Neural cell (in vitro differentiated cells): ENCODE results near the gene BCL2. TPM values are rescaled to one million over a fixed set of nuclear protein-coding genes. Genes with fewer than 3 reads are reported as not detected.

ENCODE experiments used
- H2AFZ ChIP-seq: fragments of 200-600, 300-800 bp; sonication (generic), shearing (Covaris generic); 2 replicates; pipeline ENCODE4 v1.6.0; 2014; ENCODE audit warnings: low read depth, mild to moderate bottlenecking, antibody characterized with exemption, low read length, moderate library complexity
- H3F3A ChIP-seq: fragments of 200-600 bp; shearing (Covaris generic); 2 replicates; pipeline ENCODE4 v1.6.1; 2016; ENCODE audit warnings: mild to moderate bottlenecking, moderate library complexity, mixed read lengths, antibody characterized with exemption, low read length; ENCODE audit not compliant: insufficient read depth, poor library complexity, severe bottlenecking
- H3K27ac ChIP-seq: fragments of 200-600, 300-800 bp; sonication (generic), shearing (Covaris generic); 2 replicates; pipeline ENCODE4 v1.5.1; 2014; ENCODE audit warnings: mild to moderate bottlenecking, low read length, moderate library complexity
- H3K27me3 ChIP-seq: fragments of 300-800, 200-600 bp; sonication (generic), shearing (Covaris generic); 2 replicates; pipeline ENCODE4 v1.6.0; 2014; ENCODE audit warnings: mild to moderate bottlenecking, low read depth, low read length, moderate library complexity; ENCODE audit not compliant: insufficient read depth
- H3K36me3 ChIP-seq: fragments of 300-800, 200-600 bp; sonication (generic), shearing (Covaris generic); 2 replicates; pipeline ENCODE4 v1.5.1; 2014; ENCODE audit warnings: mild to moderate bottlenecking, antibody characterized with exemption, low read length, moderate library complexity; ENCODE audit not compliant: insufficient read depth
- H3K4me2 ChIP-seq: fragments of 300-800, 200-600 bp; sonication (generic), shearing (Covaris generic); 2 replicates; pipeline ENCODE4 v1.6.0; 2014; ENCODE audit warnings: mild to moderate bottlenecking, low read length
- H3K4me3 ChIP-seq: fragments of 300-800, 200-600 bp; sonication (generic), shearing (Covaris generic); 2 replicates; pipeline ENCODE4 v1.5.1; 2014; ENCODE audit warnings: mild to moderate bottlenecking, low read length, moderate library complexity
- H3K79me2 ChIP-seq: fragments of 200-600 bp; shearing (Covaris generic); replicated peaks from 2 replicates; pipeline ENCODE4 v1.6.0; 2014; ENCODE audit warnings: mild to moderate bottlenecking, low read length, moderate library complexity; ENCODE audit not compliant: insufficient read depth
- H3K9ac ChIP-seq: fragments of 300-800, 200-600 bp; sonication (generic), shearing (Covaris generic); 2 replicates; pipeline ENCODE4 v1.6.1; 2016; ENCODE audit warnings: mild to moderate bottlenecking, low read length, mixed read lengths
- H3K9me2 ChIP-seq: fragments of 200-600 bp; shearing (Covaris generic); 2 replicates; pipeline ENCODE4 v1.6.1; 2016; ENCODE audit warnings: mild to moderate bottlenecking, low read length, mixed read lengths; ENCODE audit not compliant: insufficient read depth
- H3K9me3 ChIP-seq: fragments of 200-600, 300-800 bp; sonication (generic), shearing (Covaris generic); 2 replicates; pipeline ENCODE4 v1.6.1; 2016; ENCODE audit warnings: mild to moderate bottlenecking, mixed run types, low read length, moderate library complexity, mixed read lengths
- H4K20me1 ChIP-seq: fragments of 200-600 bp; shearing (Covaris generic); 2 replicates; pipeline ENCODE4 v1.6.1; 2016; ENCODE audit warnings: mild to moderate bottlenecking, mixed run types; ENCODE audit not compliant: insufficient read depth
- CTCF ChIP-seq: fragments of 450-650 bp; IDR thresholded peaks from 2 replicates; pipeline ENCODE4 v1.5.1; 2014; ENCODE audit warnings: antibody characterized with exemption, mild to moderate bottlenecking, moderate library complexity; ENCODE audit not compliant: poor library complexity, severe bottlenecking
- EP300 ChIP-seq: fragments of 450-650 bp; conservative IDR thresholded peaks from 2 replicates; pipeline ENCODE4 v1.6.1; 2014; ENCODE audit warnings: antibody characterized with exemption, mild to moderate bottlenecking, moderate library complexity; ENCODE audit not compliant: poor library complexity, severe bottlenecking
- EZH2 ChIP-seq: fragments of 200-600, 300-800 bp; shearing (Covaris generic), sonication (generic); IDR thresholded peaks from 2 replicates; pipeline ENCODE4 v1.6.1; 2014; ENCODE audit warnings: antibody characterized with exemption, low read length, borderline replicate concordance, mild to moderate bottlenecking; ENCODE audit not compliant: insufficient read depth, poor library complexity, severe bottlenecking
- MXI1 ChIP-seq: fragments of 450-650 bp; conservative IDR thresholded peaks from 2 replicates; pipeline ENCODE4 v1.6.1; 2014; ENCODE audit warnings: antibody characterized with exemption, mild to moderate bottlenecking; ENCODE audit not compliant: poor library complexity, severe bottlenecking
- POLR2AphosphoS5 ChIP-seq: IDR thresholded peaks from 2 replicates; pipeline ENCODE4 v1.6.1; 2012
- RAD21 ChIP-seq: fragments of 450-650 bp; conservative IDR thresholded peaks from 2 replicates; pipeline ENCODE4 v1.6.1; 2014; ENCODE audit warnings: antibody characterized with exemption, mild to moderate bottlenecking, moderate library complexity
- REST ChIP-seq: IDR thresholded peaks from 2 replicates; pipeline ENCODE4 v1.6.1; 2012; ENCODE audit warnings: borderline replicate concordance
- SMC3 ChIP-seq: fragments of 450-650 bp; conservative IDR thresholded peaks from 2 replicates; pipeline ENCODE4 v1.6.1; 2014; ENCODE audit warnings: antibody characterized with exemption, mild to moderate bottlenecking, moderate library complexity; ENCODE audit not compliant: poor library complexity
- TAF1 ChIP-seq: IDR thresholded peaks from 2 replicates; pipeline ENCODE4 v1.6.1; 2012; ENCODE audit warnings: low read depth
- polyA plus RNA-seq: library from polyadenylated mRNA; depleted of rRNA; stranded (reverse); fragments of >200 nt; gene quantifications from 2 replicates; pipeline ENCODE4 v1.2.3, GENCODE V29; 2014

The BCL2 gene
- polyA plus RNA-seq, 1 donor from 2014 or later: 3.4 TPM

DNA sequence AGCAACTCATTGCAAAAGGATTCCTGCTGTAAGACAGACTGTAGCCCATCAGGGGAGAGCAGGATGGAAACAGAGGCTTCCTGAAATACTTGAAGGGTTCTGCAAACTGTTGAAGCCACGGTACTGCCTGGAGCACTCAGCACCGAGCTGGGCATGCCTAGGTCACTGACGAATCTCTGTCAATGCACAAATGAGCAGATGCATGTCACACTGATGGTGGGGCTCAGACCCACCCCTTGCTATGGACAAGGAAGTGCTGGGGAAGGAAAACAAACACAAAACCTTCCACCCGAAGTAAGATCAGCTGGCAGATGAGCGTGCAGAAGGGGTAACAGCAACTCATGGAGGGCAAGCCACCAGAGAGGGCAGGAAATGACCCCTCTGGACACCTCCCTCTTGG lies 136.7 kb downstream of the BCL2 start:
- Histone ChIP-seq H3K9ac (no peak overlapping the region), H3F3A (no peaks in the 10 kb centered on the region), H3K27ac (no peak overlapping the region), H3K4me2 (no peak overlapping the region), H3K27me3 (no peaks in the 10 kb centered on the region), H3K9me3 (no peaks in the 10 kb centered on the region), H3K36me3 (no peaks in the 10 kb centered on the region), H3K79me2 (no peaks in the 10 kb centered on the region), H3K9me2 (no peaks in the 10 kb centered on the region), H2AFZ (no peak overlapping the region), H4K20me1 (no peaks in the 10 kb centered on the region), H3K4me3 (no peak overlapping the region)
- TF ChIP-seq TAF1 (no peak), CTCF (no peak), POLR2AphosphoS5 (no peak), RAD21 (no peak), EZH2 (no peak), EP300 (no peak), REST (no peak), SMC3 (no peak), MXI1 (no peak)

- no peaks in the 10 kb centered on the region for H4K20me1 ChIP-seq
- no peak overlapping the region for H3K4me2 ChIP-seq
- H2AFZ ChIP-seq: no peak overlapping the region
- H3K9ac ChIP-seq: no peak overlapping the region
- TF ChIP-seq CTCF (no peak), TAF1 (no peak), REST (no peak), RAD21 (no peak), EP300 (no peak), EZH2 (no peak), SMC3 (no peak), POLR2AphosphoS5 (no peak), MXI1 (no peak)
- no peak overlapping the region for H3K4me3 ChIP-seq
- no peaks in the 10 kb centered on the region for H3F3A ChIP-seq
- no peaks in the 10 kb centered on the region for H3K27me3 ChIP-seq
- no peaks in the 10 kb centered on the region for H3K9me2 ChIP-seq
- H3K79me2 ChIP-seq: no peaks in the 10 kb centered on the region
- no peaks in the 10 kb centered on the region for H3K36me3 ChIP-seq
- H3K27ac ChIP-seq: no peak overlapping the region
- no peaks in the 10 kb centered on the region for H3K9me3 ChIP-seq
These were observed 137.2 kb downstream of the BCL2 start for GRCh38 chr18:63182310-63182772.
